ENCODE measurements around the gene TDRD9. TPM values are rescaled to one million over a fixed set of nuclear protein-coding genes. Genes with fewer than 3 reads are reported as not detected.

TDRD9 gene
- total and polyA plus RNA-seq, 2 experiments from 2014 or later: 0.24 TPM; not detected in 1

DNA sequence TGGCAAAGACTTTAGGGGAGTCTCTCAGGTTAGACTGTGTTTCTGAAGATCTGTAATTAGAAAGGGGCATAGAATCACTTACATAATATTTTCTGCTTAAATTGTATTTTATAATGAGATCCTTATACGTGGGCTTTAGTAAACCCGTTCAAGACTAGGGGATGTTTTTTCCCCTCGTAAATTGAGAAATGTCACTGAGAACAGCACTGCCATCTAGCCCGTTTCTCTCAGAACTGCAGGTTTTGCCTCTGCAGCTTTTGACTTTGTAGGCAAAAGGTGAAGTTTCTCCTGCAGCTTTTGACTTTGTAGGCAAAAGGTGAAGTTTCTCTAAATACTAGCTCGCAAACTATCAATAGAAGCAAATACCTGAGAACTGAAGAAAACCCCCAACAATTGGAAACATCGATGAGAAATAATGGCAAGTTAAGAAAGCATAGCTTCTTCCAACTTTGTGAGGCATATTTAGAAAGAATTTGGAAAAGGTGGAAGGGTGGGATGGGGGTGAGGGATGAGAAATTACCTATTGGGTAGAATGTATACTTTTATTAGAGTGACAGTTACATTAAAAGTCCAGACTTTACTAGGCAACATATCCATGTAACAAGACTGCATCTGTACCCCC is 147.4 kb downstream of the TDRD9 start:
- Histone ChIP-seq H3K27ac (ENCODE audit: low read depth) (no peak overlapping the region), H3K36me3 (ENCODE audit: insufficient read depth) (no peaks in the 10 kb centered on the region), H3K27me3 (ENCODE audit: insufficient read depth) (no peaks in the 10 kb centered on the region), H3K9me2 (ENCODE audit: insufficient read depth) (peaks cover 9% of the 10 kb centered on the region; the same call in 1 of the 2 replicates), H3F3A (replicated peaks; ENCODE audit: low read depth) (no peaks in the 10 kb centered on the region), H4K20me1 (replicated peaks; ENCODE audit: insufficient read depth) (no peaks in the 10 kb centered on the region), H2AFZ (no peak overlapping the region), H3K79me2 (replicated peaks; ENCODE audit: insufficient read depth) (no peaks in the 10 kb centered on the region), H3K4me2 (no peak overlapping the region), H3K4me3 (no peak overlapping the region), H3K4me1 (ENCODE audit: insufficient read depth) (no peaks in the 10 kb centered on the region)
- H3K36me3 Mint-ChIP-seq (ENCODE audit: low read depth): no peaks in the 10 kb centered on the region; the same call in 2 of the 3 replicates
- peaks cover 17% of the 10 kb centered on the region for H3K9me3 Mint-ChIP-seq
- no peak for ATAC-seq
- no peak overlapping the region for H3K4me3 Mint-ChIP-seq
- no peaks in the 10 kb centered on the region for H3K27me3 Mint-ChIP-seq (ENCODE audit: insufficient read depth, low read depth, poor library complexity)
- TF ChIP-seq, protein P1, sequence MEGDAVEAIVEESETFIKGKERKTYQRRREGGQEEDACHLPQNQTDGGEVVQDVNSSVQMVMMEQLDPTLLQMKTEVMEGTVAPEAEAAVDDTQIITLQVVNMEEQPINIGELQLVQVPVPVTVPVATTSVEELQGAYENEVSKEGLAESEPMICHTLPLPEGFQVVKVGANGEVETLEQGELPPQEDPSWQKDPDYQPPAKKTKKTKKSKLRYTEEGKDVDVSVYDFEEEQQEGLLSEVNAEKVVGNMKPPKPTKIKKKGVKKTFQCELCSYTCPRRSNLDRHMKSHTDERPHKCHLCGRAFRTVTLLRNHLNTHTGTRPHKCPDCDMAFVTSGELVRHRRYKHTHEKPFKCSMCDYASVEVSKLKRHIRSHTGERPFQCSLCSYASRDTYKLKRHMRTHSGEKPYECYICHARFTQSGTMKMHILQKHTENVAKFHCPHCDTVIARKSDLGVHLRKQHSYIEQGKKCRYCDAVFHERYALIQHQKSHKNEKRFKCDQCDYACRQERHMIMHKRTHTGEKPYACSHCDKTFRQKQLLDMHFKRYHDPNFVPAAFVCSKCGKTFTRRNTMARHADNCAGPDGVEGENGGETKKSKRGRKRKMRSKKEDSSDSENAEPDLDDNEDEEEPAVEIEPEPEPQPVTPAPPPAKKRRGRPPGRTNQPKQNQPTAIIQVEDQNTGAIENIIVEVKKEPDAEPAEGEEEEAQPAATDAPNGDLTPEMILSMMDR (conservative IDR thresholded peaks at IDR 0.05; ENCODE audit: low read depth in 2 of 2): peak; percentile 63 to 66
- TF ChIP-seq POLR2AphosphoS5 (IDR thresholded peaks at IDR 0.05; ENCODE audit: low read depth) (no peak), JUNB (IDR thresholded peaks at IDR 0.05; ENCODE audit: unreplicated experiment) (no peak), NANOG (IDR thresholded peaks at IDR 0.05; ENCODE audit: borderline replicate concordance) (no peak), EZH2 (IDR thresholded peaks at IDR 0.05; ENCODE audit: low read depth, unreplicated experiment) (no peak)
- peaks cover 4% of the 10 kb centered on the region; the same call in 2 of the 3 replicates for H3K4me1 Mint-ChIP-seq
- no peak overlapping the region for H3K27ac Mint-ChIP-seq
- DNase-seq (ENCODE audit: low spot score): peak; percentile 55

DNA sequence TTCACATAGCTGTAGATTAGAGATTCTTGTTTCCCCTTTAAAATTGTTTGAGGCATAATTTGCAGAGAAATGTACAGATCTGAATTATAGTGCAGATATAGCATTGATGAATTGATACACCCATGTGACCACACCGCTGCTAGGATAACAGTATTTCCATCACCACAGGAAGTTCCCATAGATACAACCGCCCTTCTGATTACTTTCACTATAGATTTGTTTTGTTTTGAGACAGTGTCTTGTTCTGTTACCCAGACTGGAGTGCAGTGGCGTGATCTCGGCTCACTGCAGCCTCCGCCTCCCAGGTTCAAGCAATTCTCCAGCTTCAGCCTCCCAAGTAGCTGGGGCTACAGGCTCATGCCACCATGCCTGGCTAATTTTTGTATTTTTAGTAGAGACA is 148.5 kb downstream of the TDRD9 start:
- Mint-ChIP-seq H3K4me3 (no peak overlapping the region), H3K27me3 (ENCODE audit: insufficient read depth, low read depth, poor library complexity) (no peaks in the 10 kb centered on the region), H3K9me3 (peaks cover 17% of the 10 kb centered on the region), H3K4me1 (peaks cover 4% of the 10 kb centered on the region; the same call in 2 of the 3 replicates), H3K36me3 (ENCODE audit: low read depth) (no peaks in the 10 kb centered on the region), H3K27ac (no peak overlapping the region)
- H3K79me2 ChIP-seq (replicated peaks; ENCODE audit: insufficient read depth): no peaks in the 10 kb centered on the region
- H3K27me3 ChIP-seq (ENCODE audit: insufficient read depth): no peaks in the 10 kb centered on the region
- no peaks in the 10 kb centered on the region for H3F3A ChIP-seq (replicated peaks; ENCODE audit: low read depth)
- no peaks in the 10 kb centered on the region for H4K20me1 ChIP-seq (replicated peaks; ENCODE audit: insufficient read depth)
- H3K9me2 ChIP-seq (ENCODE audit: insufficient read depth): peaks cover 7% of the 10 kb centered on the region; the same call in 1 of the 2 replicates
- TF ChIP-seq ZNF114 (CRISPR knock-in tag; IDR thresholded peaks at IDR 0.05): no peak
- TF ChIP-seq JUNB (IDR thresholded peaks at IDR 0.05; ENCODE audit: unreplicated experiment): no peak
- no peak overlapping the region for H3K4me3 ChIP-seq
- H3K4me1 ChIP-seq (ENCODE audit: insufficient read depth): no peaks in the 10 kb centered on the region
- no peaks in the 10 kb centered on the region for H3K36me3 ChIP-seq (ENCODE audit: insufficient read depth)
- H3K4me2 ChIP-seq: no peak overlapping the region
- no peak for ATAC-seq
- DNase-seq (ENCODE audit: low spot score): no peak
- no peak overlapping the region for H2AFZ ChIP-seq
- H3K27ac ChIP-seq (ENCODE audit: low read depth): no peak overlapping the region

DNA sequence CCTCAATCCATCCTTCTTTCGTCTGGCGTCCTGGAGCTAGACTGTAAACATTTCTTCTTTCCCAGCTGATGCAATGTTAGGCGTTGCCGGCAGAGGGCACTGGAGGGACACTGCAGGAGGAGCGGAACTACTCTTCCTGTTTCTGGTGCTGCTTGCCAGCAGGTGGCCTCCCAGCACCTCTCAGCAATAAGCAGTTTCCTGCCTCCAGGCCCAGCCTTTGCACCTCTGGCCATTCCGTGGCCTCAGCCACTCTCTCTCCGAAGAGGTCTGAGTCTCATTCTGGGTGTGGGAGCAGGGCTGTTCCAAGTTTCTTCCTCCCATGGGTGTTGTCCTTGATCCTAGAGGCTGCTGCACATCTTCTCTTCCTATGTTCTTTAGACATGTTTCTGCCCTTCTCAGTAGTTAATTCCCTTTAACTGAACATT is 149.8 kb downstream of the TDRD9 start:
- no peak overlapping the region; the same call in 1 of the 2 replicates for H2AFZ ChIP-seq
- ATAC-seq: peak; percentile 97
- Mint-ChIP-seq H3K36me3 (ENCODE audit: low read depth) (no peaks in the 10 kb centered on the region), H3K9me3 (peaks cover 10% of the 10 kb centered on the region), H3K4me1 (peaks cover 4% of the 10 kb centered on the region; the same call in 2 of the 3 replicates), H3K27ac (no peak overlapping the region), H3K4me3 (no peak overlapping the region), H3K27me3 (ENCODE audit: insufficient read depth, low read depth, poor library complexity) (peaks cover 2% of the 10 kb centered on the region)
- TF ChIP-seq CREB1 (CRISPR knock-in tag; IDR thresholded peaks at IDR 0.05; ENCODE audit: low read depth) (peak; percentile 8; the same call in 1 of the 2 replicates), POLR2AphosphoS5 (IDR thresholded peaks at IDR 0.05; ENCODE audit: low read depth) (no peak), ZNF114 (CRISPR knock-in tag; IDR thresholded peaks at IDR 0.05) (no peak), EZH2phosphoT487 (IDR thresholded peaks at IDR 0.05; ENCODE audit: unreplicated experiment) (no peak)
- TF ChIP-seq, protein P1 (conservative IDR thresholded peaks at IDR 0.05; ENCODE audit: low read depth in 2 of 2): peak; percentile 99 to 100
- TF ChIP-seq, protein P2, sequence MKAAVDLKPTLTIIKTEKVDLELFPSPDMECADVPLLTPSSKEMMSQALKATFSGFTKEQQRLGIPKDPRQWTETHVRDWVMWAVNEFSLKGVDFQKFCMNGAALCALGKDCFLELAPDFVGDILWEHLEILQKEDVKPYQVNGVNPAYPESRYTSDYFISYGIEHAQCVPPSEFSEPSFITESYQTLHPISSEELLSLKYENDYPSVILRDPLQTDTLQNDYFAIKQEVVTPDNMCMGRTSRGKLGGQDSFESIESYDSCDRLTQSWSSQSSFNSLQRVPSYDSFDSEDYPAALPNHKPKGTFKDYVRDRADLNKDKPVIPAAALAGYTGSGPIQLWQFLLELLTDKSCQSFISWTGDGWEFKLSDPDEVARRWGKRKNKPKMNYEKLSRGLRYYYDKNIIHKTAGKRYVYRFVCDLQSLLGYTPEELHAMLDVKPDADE (IDR thresholded peaks at IDR 0.05): peak; percentile 61; the same call in 1 of the 2 replicates
- no peak overlapping the region for H3K4me3 ChIP-seq
- H3K79me2 ChIP-seq (replicated peaks; ENCODE audit: insufficient read depth): no peaks in the 10 kb centered on the region
- H3F3A ChIP-seq (replicated peaks; ENCODE audit: low read depth): no peaks in the 10 kb centered on the region
- peak; percentile 94 for DNase-seq (ENCODE audit: low spot score)
- H3K36me3 ChIP-seq (ENCODE audit: insufficient read depth): no peaks in the 10 kb centered on the region
- H3K27me3 ChIP-seq (ENCODE audit: insufficient read depth): no peaks in the 10 kb centered on the region
- H3K9me2 ChIP-seq (ENCODE audit: insufficient read depth): peaks cover 5% of the 10 kb centered on the region; the same call in 1 of the 2 replicates
- H3K27ac ChIP-seq (ENCODE audit: low read depth): no peak overlapping the region
- no peak overlapping the region for H3K4me2 ChIP-seq
- no peaks in the 10 kb centered on the region for H4K20me1 ChIP-seq (replicated peaks; ENCODE audit: insufficient read depth)
- H3K4me1 ChIP-seq (ENCODE audit: insufficient read depth): no peaks in the 10 kb centered on the region

All from GM23338 (cell line).